NCI-H187 treated with DMSO at 0.1 percent for 48 hours (cell line): Measurements from ENCODE around the gene AK8.
"Not testable (repeated sequence)": the region's sequence is repeated elsewhere in the genome, so short reads cannot be mapped to it uniquely, and the experiment has no call there.

Experiments used
- DNase-seq: peaks from one replicate; lab custom pipeline; 2025; lab: John Stamatoyannopoulos, UW

Gene AK8

DNA sequence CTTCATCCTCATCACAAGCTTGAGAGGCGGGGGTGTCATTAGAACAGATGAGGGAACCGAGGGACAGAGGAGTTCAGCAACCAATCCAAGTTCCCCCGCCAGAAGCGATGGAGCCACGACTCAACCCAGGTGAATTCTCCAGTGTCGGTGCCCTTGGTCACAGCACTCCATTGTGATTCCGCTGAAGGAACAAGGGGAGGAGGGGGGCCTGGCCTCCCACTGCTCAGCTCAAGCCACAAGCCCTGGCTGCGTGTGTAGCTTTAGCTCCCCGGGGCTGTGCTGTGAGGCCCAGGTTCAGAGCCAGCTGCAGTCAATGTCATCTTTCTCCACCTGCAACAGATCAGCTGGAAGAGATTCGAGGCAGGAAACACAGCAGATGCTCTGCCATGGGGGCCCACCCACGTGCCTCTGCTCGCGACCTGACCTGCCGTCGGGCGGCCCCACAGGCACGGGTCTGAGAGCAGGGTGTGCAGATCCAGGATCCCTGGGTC, 135.2 kb downstream of the AK8 start:
- no peak for DNase-seq

DNA sequence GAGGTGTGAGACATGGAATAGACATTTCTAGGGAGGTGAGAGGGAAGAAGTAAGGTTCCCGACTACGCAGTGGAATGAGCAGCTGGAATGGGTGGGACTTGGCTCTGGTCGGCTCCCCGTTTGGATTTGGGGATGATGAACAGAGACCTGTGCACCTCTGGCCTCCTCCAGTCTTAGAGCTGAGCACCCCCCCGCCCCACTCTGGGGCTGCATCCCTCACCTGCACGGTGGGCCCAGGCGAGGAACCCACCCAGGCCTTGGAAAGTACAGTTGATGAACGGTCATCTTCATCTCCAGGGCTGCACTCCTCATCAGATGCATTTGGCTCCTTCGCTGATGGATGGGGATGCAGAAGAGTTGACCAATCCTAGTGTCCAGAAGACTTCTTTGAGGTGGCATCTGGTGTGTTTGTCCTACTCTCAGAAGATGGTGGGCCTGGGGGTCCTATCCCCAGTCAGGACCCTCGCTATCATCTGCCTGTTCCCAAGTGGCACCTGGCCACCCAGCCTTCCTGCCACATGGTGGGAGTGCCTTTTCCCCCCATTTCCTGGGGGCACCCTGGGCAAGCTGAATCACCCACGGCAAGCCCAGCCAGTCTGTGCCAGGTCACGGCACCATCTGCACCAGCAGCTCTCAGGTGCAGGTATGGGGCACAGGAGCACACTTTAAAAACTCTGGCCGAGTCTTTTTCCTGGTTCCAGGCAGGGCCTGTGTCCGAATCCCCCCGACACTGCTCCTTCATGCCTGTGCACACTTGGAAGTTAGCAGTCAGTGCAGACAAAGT, 137.4 kb downstream of the AK8 start:
- DNase-seq: no peak

DNA sequence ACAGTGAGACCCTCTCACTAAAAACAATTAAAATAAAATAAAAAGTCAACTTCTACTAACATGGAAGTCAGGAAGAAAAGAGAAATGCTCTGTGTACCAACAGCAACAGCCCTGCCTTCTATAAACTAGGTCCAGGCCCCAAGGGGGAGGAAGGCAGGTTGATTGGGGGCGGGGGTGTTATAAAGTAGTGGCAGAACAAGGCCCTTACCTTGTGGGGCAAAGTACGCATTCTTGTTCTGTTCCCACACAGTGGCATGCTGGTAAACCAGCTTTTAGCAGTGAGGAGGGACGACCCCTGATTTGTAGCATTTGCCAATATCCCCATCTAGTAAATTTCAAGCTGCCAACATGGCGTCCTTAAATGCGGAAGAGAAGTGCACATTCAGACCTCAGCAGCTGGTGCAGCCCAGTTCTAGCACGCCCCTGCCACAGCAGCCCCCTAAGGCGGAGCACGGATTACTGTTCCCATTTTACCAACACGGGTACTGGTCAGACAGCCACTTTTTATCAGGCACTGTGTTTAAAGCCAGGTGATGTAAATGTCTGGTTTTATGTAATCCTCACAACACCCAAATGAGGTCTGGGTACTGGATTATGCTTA, 138.3 kb downstream of the AK8 start:
- DNase-seq: no peak

DNA sequence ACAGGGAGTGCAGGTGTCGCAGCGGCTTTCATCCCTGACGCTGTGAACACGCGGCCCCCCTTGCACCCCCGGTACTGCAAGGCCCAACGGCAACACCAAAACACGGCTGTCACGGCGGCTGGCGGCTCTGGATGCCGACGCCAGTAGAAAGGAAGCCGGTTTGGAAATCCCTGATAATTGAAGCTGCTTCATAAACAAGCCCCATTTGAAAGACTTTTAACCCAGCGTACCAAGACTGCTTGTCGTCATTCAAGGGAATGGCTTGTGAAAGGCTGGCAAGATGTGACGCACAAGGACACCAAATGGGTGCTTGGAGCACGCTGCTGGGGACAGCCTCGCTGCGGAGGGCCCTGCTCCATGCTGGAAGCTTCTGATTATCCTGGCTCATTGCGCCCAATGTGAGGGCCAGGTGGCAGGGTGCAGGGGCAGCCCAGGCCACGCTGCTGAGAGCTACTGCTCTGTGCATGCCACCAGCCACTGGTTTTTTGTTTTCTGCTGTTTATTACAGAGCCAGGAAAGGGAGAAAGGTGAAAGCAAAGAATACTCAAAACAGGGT, 144.7 kb downstream of the AK8 start:
- DNase-seq: no peak

DNA sequence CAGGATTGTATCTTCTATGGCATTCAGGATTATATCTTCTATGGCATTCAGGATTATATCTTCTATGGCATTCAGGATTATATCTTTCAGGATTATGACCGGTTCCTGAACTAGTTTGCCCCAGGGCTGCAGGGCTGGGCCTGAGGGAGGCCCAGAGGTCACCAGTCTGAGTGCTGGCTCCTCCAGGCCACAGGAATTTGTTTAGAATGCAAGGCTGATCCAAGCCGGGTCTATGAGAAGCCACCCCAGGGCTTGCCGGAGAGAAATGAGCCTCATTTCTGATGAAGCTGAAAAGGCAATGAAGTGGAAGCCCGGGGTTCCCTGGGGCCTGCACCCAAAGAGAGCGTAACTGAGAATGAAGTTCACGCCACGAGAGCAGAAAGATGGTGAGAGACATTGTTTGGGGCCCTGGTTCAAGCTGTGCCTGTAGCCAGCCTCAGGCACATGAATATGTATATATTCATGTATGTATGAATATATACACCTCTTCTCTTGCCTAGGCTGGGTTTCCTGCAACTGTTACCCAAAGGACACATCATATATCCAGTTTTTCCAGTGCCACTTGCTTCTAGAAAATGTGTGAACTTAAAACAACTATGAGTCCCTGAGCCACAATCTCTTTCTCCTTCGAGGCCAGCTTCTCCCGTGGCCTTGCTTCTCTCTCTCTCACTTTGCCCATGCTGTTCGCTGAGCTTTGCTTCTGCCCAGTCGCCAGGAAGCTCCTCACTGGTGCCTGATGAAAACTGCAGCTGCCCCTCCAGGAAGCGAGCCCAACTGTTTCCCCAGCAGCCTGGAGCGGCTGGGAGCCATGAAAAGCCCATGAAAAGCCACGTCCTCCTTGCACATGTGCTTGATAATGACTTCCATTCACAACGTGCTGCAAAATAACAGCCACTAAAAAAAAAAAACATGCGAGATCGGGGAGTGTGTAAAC, 145.5 kb downstream of the AK8 start:
- DNase-seq: no peak

DNA sequence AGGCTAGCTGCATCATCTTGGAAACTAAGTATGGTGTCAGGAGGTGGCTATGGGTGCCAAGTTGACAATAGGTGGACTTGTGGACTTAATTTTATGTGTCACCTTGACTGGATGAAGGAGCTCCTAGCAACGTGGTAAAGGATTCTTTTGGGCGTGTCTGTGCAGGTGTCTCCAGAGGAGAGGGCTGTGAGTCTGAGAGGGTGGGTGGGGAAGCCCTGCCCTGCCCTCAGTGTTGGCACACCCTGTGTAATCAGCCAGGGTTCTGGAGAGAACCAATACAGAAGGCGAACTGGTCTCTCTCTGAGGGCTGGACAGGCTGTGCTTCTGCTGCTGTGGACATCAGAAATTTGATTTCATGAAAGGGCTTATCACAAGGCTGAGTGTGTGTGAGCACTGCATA, 146.9 kb downstream of the AK8 start:
- no peak for DNase-seq

DNA sequence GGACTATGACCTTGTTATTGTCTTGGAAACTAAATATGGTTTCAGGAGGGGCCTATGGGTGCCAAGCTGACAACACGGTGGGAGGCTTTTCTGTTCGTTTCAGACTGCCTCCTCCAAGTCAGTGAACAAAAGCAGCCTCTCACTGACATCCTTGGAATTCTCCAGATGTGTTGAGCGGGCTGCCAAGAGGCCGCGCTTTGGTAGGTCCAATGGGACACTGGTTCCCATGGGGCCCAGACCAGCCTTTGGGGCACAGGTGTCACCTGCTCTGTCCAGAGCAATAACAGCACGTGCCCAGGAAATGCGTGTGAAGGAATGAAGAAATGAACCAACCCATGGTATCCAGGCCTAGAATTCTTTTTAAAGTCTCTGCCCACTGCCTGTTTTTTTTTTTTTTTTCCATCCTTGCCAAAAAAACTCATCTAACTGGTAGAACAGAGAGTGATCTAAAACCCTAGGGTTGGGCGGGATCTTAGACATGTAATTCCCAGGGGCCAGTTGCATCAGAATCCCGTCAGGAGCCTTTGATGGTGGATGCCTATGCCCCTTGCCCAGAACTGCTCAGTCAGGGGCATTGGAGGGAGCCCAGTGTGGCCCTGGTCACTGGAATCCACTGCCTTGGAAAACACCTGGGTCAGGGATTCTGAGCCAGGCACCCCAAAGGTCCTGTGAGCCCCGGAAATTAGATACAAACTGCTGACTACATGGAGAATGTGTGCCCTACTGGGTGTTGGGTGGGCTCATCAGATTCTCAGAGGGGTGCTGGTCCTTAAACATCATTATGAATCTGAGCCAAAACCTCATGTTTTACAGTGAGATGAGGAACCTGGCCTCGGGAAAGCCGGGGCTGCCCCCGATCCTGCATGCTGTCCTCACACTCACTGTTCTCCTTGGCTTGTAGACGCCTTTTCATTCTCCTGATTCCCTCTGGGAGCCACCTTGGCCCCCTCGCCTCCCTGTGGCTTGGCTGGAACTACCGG, 147.7 kb downstream of the AK8 start:
- no peak for DNase-seq

DNA sequence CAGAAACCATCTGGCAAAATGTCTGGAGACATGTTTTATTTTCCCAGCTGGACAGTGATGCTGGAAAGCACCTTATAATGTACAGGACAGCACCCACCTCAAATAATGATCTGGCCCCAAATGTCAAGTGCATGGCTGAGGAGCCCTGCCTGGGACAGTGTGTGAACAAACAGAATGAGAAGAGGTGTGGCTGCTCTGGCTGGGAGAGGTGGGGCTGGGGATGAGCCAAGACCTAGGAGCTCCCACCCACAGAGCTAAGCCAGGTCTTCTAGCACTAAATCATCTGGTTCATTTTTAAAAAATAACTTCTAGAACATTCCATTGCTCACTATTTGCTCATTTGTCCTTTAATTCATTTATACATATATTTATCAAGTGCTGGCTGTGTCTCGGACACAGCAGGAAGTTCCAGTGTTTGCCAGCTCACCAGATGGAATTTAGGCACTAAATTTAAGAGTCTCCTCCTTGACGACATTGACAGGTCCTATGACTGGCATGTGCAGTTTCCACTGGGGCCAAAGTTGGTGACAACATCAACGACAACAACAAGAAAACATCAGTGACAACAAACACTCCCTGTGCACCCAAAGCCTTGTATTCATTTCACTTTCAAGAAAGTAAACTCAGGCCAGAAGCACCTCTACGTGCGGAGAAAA, 148.7 kb downstream of the AK8 start:
- no peak for DNase-seq

DNA sequence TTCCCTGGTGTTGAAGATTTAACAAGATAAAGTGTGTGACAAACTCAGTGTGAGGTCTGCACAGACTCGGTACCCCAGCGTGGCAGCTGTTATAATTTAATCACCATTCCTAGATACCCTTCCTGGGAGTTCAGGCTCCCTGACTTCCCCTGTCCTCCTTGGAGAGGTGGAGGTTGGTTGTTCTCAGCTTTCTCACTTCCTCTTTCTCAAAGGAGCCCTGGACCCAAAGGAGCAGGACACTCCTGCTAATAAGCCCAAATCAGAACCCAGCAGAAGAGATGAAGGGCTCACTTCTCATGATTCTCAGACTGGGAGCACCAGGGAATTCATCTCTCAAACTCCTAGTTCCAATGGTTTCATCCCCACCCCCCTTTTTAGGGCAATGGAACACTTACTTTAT, 149.6 kb downstream of the AK8 start:
- no peak for DNase-seq

DNA sequence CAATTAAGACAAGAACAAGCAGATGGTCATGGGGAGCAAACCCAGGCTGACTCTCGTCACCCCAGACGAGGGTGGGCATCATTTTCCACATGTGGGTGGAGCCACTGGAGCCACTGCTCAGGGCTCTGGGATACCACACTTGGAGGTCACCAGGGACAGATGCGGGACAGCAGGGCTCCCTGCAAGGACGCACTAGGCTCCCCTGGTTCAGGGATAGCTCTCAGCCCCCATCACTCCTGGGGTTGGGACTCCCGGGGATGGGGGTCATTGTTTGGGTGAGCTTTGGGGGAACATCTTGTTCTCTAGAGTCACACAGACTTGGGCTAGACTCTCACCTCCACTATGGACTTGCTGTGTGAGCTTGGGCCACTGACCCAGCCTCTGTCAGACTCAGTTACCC, 150.0 kb downstream of the AK8 start:
- DNase-seq: no peak

DNA sequence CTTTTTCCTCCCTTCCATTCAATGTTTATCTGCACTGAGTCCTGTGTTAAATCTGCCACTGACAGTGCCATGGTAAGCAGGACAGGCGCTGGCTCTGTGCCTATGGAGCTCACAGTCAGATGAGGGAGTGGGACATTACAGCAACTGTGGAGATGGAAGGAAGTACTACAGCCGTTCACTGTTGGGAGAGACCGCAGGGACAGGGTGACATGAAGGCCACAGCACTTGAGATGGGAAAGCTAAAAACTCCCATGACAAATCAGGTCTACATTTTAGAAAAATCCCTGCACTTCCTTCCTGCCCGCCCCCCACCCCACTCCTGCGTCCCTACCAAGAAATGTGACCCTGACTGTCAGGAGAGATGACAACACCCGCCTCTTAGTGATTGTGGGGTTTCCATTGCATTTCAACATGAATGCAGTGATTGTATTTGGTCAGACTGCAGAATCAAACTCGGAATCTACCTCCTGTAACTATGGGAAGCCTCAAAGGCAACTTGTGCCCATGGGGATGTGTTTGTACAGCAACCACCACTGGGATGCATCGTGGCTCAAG, 151.4 kb downstream of the AK8 start:
- DNase-seq: no peak

DNA sequence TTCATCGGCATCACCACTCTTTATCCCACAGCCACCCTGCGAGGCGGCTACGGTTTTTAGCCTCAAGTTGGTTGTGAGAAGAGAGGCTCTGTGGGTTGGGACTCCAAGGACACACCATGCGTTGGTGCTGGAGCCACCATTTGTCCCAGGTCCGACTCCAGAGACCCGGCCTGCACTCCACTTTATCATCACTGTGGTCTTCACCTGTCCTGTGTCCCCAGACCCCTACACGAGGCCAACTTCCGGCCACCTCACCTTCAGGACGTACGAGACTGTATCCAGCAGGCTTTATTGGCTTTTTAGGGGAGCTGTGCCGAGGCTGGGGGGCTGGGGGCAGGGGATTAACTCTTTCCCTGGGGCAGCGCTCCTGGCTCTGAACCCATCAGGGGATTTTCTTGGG, 152.8 kb downstream of the AK8 start:
- no peak for DNase-seq

DNA sequence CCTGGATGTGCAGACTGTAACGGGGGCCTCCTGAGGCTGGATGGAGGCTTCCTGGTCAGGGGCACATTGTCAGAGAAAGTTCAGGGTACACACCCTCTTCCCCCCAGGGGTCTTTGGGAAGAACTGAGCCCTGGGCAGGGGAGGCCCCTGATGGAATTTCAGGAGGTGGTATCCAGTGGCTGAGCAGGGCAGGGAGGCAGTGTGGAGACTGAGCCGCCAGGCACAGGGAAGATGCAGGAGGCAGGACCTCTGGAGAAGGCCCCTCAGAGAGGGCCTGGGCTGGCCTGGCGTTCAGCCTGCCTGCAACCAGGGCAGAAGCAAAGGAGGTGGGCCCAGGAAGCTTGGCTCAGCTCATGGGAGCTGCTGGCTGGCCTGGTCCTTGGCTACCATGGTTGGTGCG, 154.3 kb downstream of the AK8 start:
- DNase-seq: no peak

DNA sequence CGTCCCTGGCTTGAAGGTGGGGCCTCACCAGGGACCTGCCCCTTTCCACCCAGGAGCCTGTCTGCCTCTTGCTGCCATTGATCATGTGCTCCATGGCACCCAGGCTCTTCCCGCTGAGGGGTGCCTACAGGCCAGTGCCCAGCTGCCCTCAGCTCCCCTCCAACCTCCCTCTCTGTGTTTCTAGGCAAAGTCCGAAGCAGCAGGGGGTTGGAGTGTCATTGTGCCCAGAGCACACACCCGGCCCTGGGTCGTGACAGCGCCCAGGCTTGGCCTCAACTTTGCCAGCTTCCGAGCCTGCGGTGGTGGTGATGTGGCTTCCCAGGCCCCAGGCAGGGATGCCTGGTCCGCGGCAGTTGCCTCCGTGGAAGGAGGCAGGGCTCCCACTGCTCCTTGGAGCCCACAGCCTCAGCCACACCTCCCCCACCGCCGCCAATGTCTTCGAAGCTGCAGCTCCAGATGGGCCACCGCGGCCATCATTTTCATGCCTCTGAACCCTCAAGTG, 155.5 kb downstream of the AK8 start:
- DNase-seq: no peak

DNA sequence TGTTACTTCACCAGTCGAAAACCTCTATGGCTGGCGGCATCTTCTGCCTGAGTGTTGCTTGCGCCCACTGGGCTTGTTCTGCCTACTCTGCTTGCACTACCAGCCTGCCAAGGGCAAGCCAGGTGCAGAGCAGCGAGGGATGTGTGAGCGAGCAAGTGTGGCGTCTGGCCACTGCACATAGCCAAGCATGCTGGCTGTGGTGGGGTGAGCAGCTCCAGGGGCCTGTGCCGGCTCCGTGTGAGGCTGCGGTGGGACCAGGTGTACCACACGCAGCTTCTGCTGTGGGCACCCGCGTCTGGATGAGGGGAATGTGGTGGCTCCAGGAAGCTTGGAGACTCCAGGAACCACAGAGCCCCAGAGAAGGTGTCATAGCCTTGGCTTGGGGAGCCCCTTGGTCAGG, 156.4 kb downstream of the AK8 start:
- no peak for DNase-seq

DNA sequence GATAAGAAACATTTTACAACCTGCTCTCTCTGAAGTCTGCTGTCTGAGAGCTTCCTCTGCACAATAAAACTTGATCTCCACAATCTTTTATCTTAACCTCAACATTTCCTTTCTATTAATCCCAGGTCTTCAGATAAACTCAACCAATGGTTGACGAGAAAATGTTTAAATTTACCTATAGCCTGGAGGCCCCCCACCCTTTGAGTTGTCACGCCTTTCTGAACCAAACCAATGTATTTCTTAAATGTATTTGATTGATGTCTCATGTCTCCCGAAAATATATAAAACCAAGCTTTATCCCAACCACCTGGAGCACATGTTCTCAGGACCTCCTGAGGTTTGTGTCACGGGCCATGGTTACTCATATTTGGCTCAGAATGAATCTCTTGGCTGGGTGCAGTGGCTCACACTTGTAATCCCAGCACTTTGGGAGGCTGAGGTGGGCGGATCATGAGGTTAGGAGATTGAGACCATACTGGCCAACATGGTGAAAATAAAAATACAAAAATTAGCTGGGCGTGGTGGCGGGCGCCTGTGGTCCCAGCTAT, 159.6 kb downstream of the AK8 start:
- DNase-seq: not testable (repeated sequence)

DNA sequence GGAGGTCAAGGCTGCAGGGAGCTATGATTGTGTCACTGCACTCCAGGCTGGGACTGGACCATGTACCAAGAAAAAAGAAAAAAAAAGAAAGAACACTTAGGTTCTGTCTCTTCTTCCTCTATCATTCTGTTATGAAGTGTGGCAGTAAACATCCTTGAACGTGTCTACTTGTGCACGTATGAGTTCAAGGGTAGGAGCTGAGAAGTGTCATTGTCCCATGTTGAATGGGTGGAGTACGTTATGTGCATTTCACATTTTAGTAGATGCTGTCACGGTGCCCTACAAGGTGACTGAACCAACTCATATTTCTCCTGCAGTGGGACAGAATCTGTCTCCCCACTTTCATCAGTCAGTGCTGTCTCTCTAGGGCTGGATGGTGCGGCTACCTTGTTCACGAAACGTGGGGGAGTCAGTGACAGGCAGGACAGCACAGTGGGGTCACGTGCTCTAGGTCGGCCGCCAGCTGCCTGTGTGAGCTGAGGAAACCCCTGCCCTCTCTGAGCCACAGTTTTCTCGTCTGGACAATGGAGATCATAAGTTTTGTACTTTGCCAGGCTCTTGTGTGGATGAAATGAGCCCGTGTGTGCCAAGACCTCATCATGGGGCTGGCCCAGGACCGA, 160.6 kb downstream of the AK8 start:
- no peak for DNase-seq

DNA sequence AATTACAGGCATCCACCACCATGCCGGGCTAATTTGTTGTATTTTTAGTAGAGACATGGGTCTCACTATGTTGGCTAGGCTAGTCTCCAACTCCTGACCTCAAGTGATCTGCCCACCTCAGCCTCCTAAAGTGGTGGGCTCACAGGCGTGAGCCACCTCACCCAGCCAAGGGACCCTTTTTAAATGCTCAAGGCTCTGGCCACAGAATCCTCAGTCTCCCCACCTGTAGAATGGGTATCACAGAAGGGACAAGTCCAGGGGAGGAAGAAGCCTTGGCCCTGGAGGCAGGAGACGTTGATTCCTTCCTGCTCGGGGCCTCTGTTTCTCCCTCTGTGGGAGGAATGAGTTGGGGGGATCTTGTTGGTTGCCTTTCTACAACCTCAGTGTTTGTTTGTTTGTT, 162.1 kb downstream of the AK8 start:
- DNase-seq: no peak

DNA sequence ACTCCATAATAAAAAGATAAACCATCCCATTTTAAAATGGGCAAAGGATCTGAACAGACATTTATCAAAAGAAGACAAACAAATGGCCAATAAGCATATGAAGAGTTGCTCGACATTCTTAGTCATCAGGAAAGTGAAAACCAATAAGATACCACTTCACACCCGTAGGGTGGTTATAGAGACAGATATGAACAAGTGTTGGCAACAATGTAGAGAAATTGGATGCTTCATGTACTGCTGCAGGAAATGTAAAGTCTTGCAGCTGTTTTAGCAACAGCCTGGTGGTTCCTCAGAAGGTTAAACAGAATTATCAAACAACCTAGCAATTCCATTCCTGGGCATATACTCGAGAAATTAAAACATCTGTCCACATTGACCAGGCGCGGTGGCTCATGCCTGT, 165.3 kb downstream of the AK8 start:
- no peak for DNase-seq
